VCaP (cell line): ENCODE measurements around the gene IL17B.

Experiments used
- H3K27ac ChIP-seq: fragments of 450-650 bp; 2 replicates; pipeline ENCODE4 v1.5.1; 2017
- TF ChIP-seq, protein P1 (sequence below): fragments of 450-650 bp; conservative IDR thresholded peaks from 2 replicates; pipeline ENCODE4 v1.5.1; 2017; ENCODE audit warnings: mild to moderate bottlenecking, moderate library complexity

IL17B gene

GRCh38 chr5:149389552-149390495 is 10.7 kb upstream of the IL17B start:
- H3K27ac ChIP-seq: no peak overlapping the region
- TF ChIP-seq, protein P1, sequence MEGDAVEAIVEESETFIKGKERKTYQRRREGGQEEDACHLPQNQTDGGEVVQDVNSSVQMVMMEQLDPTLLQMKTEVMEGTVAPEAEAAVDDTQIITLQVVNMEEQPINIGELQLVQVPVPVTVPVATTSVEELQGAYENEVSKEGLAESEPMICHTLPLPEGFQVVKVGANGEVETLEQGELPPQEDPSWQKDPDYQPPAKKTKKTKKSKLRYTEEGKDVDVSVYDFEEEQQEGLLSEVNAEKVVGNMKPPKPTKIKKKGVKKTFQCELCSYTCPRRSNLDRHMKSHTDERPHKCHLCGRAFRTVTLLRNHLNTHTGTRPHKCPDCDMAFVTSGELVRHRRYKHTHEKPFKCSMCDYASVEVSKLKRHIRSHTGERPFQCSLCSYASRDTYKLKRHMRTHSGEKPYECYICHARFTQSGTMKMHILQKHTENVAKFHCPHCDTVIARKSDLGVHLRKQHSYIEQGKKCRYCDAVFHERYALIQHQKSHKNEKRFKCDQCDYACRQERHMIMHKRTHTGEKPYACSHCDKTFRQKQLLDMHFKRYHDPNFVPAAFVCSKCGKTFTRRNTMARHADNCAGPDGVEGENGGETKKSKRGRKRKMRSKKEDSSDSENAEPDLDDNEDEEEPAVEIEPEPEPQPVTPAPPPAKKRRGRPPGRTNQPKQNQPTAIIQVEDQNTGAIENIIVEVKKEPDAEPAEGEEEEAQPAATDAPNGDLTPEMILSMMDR: no peak

GRCh38 chr5:149388498-149389190 is 9.6 kb upstream of the IL17B start:
- TF ChIP-seq, protein P1: no peak
- no peak overlapping the region for H3K27ac ChIP-seq

DNA sequence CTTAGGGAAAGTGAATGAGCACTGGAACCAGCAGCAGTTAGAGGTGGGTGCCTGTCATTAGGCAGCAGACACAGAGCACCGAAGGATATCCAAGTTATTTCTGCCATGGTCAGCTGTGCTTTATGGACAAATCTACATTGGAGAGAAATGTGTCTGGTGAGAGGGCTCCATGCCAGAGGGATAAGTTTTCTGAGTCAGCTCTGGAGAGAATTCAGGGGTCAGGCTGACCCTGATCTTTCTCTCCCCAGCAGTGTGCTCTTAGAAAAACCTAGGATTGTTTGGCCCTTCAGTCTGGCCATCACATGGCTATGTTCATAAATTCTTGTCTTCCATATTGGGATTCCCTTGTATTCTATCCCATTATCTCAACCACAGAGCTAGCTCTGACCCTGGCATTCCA is 8.9 kb upstream of the IL17B start:
- no peak overlapping the region for H3K27ac ChIP-seq
- TF ChIP-seq, protein P1: no peak

GRCh38 chr5:149387081-149387631 is 8.1 kb upstream of the IL17B start:
- TF ChIP-seq, protein P1: no peak

GRCh38 chr5:149386166-149386565 is 7.1 kb upstream of the IL17B start:
- TF ChIP-seq, protein P1: no peak
- no peak overlapping the region for H3K27ac ChIP-seq

More at GRCh38 chr5:149387081-149387631, 8.1 kb upstream of the IL17B start:
- no peak overlapping the region for H3K27ac ChIP-seq

DNA sequence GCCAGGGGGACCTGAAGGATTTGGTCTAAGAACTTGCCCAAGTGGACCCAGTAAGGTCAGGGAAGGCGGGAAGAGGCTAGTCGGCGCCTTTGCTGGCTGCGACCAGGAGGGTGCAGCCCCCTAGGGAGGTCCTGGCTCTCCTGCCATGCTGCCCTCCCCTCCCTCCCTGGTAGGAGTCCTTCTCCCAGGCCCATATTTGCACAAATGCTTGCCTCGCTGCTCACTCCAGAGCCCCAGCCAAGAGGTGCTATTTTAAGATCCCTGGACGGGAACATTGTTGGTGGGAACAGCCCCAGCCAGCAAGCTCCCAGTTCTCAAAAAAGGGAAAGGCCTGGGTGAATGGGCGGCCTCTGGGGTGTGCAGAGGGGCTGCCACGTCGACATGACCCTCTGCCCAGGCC is 4.3 kb upstream of the IL17B start:
- H3K27ac ChIP-seq: no peak overlapping the region
- TF ChIP-seq, protein P1: no peak

GRCh38 chr5:149382517-149383220 is 3.6 kb upstream of the IL17B start:
- TF ChIP-seq, protein P1: no peak
- no peak overlapping the region for H3K27ac ChIP-seq
